Measurements from ENCODE around the gene TSPAN14. TPM values are rescaled to one million over a fixed set of nuclear protein-coding genes. Genes with fewer than 3 reads are reported as not detected.

Gene TSPAN14
- total and polyA plus RNA-seq, 2 of the 13 experiments (the other 11 are each of a cell fraction or from before 2014, with no cell fraction given) = 24.1 to 80.6 TPM

DNA sequence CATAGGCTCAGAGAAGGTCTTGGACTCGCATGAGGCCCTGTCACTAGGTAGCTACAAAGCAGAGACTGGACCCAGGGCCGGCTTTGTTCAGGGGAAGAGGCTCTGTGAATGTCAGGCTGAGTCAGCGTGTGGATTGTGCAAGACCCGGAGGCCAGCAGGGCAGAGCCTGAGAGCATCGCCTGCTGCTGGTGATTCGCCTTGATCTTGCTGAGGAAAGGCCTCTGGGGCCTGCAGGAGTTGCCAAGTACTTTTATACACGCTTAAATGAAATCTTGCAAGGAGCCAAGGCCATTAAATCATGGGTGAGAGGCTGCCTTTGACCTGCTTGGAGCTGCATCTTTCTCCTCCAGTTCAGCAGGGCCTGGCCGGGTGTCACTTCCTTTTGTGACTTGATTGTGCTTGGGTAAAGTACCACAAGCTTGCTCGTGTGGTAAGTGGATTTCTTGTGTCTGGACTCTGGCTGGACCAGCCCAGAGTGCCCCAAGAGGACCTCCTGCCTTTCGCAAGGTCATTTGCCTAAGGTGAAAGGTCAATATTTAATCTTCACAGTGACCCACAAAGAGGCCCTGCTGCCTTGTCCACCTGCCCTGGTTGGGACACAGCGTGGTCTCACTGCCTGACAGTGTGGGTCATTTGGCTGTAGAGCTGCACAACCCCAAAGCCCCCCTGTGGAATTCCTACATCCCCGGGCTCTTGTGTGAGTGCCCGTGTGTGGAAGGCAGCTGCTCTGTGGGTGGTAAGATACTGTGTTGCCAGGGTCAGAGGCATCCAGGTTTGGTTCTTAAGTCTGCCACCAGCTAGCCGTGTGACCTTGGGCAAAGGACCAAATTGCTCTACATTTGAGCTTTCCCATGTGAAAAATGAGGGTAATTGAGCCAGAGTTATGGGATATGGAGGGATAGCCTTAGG is 45.0 kb downstream of the TSPAN14 start (continued):
- TF ChIP-seq, protein P1, sequence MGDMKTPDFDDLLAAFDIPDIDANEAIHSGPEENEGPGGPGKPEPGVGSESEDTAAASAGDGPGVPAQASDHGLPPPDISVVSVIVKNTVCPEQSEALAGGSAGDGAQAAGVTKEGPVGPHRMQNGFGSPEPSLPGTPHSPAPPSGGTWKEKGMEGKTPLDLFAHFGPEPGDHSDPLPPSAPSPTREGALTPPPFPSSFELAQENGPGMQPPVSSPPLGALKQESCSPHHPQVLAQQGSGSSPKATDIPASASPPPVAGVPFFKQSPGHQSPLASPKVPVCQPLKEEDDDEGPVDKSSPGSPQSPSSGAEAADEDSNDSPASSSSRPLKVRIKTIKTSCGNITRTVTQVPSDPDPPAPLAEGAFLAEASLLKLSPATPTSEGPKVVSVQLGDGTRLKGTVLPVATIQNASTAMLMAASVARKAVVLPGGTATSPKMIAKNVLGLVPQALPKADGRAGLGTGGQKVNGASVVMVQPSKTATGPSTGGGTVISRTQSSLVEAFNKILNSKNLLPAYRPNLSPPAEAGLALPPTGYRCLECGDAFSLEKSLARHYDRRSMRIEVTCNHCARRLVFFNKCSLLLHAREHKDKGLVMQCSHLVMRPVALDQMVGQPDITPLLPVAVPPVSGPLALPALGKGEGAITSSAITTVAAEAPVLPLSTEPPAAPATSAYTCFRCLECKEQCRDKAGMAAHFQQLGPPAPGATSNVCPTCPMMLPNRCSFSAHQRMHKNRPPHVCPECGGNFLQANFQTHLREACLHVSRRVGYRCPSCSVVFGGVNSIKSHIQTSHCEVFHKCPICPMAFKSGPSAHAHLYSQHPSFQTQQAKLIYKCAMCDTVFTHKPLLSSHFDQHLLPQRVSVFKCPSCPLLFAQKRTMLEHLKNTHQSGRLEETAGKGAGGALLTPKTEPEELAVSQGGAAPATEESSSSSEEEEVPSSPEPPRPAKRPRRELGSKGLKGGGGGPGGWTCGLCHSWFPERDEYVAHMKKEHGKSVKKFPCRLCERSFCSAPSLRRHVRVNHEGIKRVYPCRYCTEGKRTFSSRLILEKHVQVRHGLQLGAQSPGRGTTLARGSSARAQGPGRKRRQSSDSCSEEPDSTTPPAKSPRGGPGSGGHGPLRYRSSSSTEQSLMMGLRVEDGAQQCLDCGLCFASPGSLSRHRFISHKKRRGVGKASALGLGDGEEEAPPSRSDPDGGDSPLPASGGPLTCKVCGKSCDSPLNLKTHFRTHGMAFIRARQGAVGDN (CRISPR knock-in tag; IDR thresholded peaks at IDR 0.05) = peak; percentile 97
- peak; percentile 33 for TF ChIP-seq YY1 (IDR thresholded peaks at IDR 0.05; ENCODE audit: insufficient read depth, insufficient replicate concordance, low read depth, low read length)
- TF ChIP-seq KLF16 (CRISPR knock-in tag; IDR thresholded peaks at IDR 0.05) = peak in 1 of 2 experiments; percentile 90; a peak in 2 of 4 replicates
- no peak for TF ChIP-seq GABPA (IDR thresholded peaks at IDR 0.05; ENCODE audit: low read depth, low read length)
- no peak for TF ChIP-seq GABPA (CRISPR knock-in tag; IDR thresholded peaks at IDR 0.05; ENCODE audit: low read depth)
- no peak for TF ChIP-seq TBP (CRISPR knock-in tag; IDR thresholded peaks at IDR 0.05)
- TF ChIP-seq ZNF224 (CRISPR knock-in tag; IDR thresholded peaks at IDR 0.05) = no peak
- TF ChIP-seq, protein P2, sequence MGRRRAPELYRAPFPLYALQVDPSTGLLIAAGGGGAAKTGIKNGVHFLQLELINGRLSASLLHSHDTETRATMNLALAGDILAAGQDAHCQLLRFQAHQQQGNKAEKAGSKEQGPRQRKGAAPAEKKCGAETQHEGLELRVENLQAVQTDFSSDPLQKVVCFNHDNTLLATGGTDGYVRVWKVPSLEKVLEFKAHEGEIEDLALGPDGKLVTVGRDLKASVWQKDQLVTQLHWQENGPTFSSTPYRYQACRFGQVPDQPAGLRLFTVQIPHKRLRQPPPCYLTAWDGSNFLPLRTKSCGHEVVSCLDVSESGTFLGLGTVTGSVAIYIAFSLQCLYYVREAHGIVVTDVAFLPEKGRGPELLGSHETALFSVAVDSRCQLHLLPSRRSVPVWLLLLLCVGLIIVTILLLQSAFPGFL (CRISPR knock-in tag; IDR thresholded peaks at IDR 0.05) = no peak
- no peak for TF ChIP-seq PLRG1 (conservative IDR thresholded peaks at IDR 0.05)
- 0 out of 2 replicates have a peak, but pooled peaks have one; percentile 21 for TF ChIP-seq ZNF558 (CRISPR knock-in tag; IDR thresholded peaks at IDR 0.05; ENCODE audit: borderline replicate concordance)
- 0 out of 2 replicates have a peak, but pooled peaks have one; percentile 23 for TF ChIP-seq TMF1 (CRISPR knock-in tag; IDR thresholded peaks at IDR 0.05; ENCODE audit: low read depth)
- TF ChIP-seq ATM (IDR thresholded peaks at IDR 0.05; ENCODE audit: borderline replicate concordance) = no peak
- no peak for TF ChIP-seq HNRNPUL1 (IDR thresholded peaks at IDR 0.05; ENCODE audit: low read depth, low read length)
- 0 out of 2 replicates have a peak, but pooled peaks have one; percentile 3 for TF ChIP-seq PHF20 (CRISPR knock-in tag; IDR thresholded peaks at IDR 0.05)
- no peak for TF ChIP-seq ONECUT2 (CRISPR knock-in tag; IDR thresholded peaks at IDR 0.05)
- TF ChIP-seq, protein P3, sequence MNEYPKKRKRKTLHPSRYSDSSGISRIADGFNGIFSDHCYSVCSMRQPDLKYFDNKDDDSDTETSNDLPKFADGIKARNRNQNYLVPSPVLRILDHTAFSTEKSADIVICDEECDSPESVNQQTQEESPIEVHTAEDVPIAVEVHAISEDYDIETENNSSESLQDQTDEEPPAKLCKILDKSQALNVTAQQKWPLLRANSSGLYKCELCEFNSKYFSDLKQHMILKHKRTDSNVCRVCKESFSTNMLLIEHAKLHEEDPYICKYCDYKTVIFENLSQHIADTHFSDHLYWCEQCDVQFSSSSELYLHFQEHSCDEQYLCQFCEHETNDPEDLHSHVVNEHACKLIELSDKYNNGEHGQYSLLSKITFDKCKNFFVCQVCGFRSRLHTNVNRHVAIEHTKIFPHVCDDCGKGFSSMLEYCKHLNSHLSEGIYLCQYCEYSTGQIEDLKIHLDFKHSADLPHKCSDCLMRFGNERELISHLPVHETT (CRISPR knock-in tag; conservative IDR thresholded peaks at IDR 0.05) = peak; percentile 65; the same call in 1 of the 2 replicates
- no peak for TF ChIP-seq ZNF33A (CRISPR knock-in tag; IDR thresholded peaks at IDR 0.05; ENCODE audit: borderline replicate concordance)
- TF ChIP-seq, protein P4, sequence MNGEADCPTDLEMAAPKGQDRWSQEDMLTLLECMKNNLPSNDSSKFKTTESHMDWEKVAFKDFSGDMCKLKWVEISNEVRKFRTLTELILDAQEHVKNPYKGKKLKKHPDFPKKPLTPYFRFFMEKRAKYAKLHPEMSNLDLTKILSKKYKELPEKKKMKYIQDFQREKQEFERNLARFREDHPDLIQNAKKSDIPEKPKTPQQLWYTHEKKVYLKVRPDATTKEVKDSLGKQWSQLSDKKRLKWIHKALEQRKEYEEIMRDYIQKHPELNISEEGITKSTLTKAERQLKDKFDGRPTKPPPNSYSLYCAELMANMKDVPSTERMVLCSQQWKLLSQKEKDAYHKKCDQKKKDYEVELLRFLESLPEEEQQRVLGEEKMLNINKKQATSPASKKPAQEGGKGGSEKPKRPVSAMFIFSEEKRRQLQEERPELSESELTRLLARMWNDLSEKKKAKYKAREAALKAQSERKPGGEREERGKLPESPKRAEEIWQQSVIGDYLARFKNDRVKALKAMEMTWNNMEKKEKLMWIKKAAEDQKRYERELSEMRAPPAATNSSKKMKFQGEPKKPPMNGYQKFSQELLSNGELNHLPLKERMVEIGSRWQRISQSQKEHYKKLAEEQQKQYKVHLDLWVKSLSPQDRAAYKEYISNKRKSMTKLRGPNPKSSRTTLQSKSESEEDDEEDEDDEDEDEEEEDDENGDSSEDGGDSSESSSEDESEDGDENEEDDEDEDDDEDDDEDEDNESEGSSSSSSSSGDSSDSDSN (CRISPR knock-in tag; IDR thresholded peaks at IDR 0.05) = peak; percentile 63; the same call in 1 of the 2 replicates
- peak; percentile 80; the same call in 1 of the 2 replicates for TF ChIP-seq ZSCAN29 (CRISPR knock-in tag; conservative IDR thresholded peaks at IDR 0.05)
- peak; percentile 94 for TF ChIP-seq FOSL1 (CRISPR knock-in tag; IDR thresholded peaks at IDR 0.05; ENCODE audit: borderline replicate concordance)
